AG04450 (cell line): ENCODE data around the gene ARL14. TPM values are rescaled to one million over a fixed set of nuclear protein-coding genes. Genes with fewer than 3 reads are reported as not detected.
"Not testable (repeated sequence)": the region's sequence is repeated elsewhere in the genome, so short reads cannot be mapped to it uniquely, and the experiment has no call there.

ENCODE experiments used
- CTCF ChIA-PET: fragments of 300-600, 350-600 bp; formaldehyde crosslinking; extraction: SDS; loops from one replicate; lab custom pipeline; 2022; ENCODE audit warnings: antibody characterized with exemption, inconsistent platforms; lab: Charles Lee
- POLR2A ChIA-PET: fragments of 350-600 bp; formaldehyde crosslinking; extraction: SDS; loops from one replicate; lab custom pipeline; 2021; ENCODE audit warnings: antibody characterized with exemption, inconsistent platforms; lab: Yijun Ruan, JAX
- DNase-seq: peaks from one replicate; pipeline ENCODE4 v3.0.0-alpha.2; 2011; ENCODE audit warnings: low read depth, low spot score
- H3K27ac ChIP-seq: one replicate; pipeline ENCODE4 v1.5.1; 2012; ENCODE audit warnings: low read depth, low read length, control low read depth
- H3K27me3 ChIP-seq: one replicate; pipeline ENCODE4 v1.6.0; 2012; ENCODE audit warnings: low read length; ENCODE audit not compliant: control insufficient read depth, insufficient read depth
- H3K4me3 ChIP-seq: 2 replicates; pipeline ENCODE4 v1.5.1; 2011; ENCODE audit warnings: mild to moderate bottlenecking, low read depth, low read length, control low read depth
- H3K9me3 ChIP-seq: 2 replicates; pipeline ENCODE4 v1.5.1; 2012; ENCODE audit warnings: low read length; ENCODE audit not compliant: control insufficient read depth, insufficient read depth
- polyA plus RNA-seq: library from polyadenylated mRNA; depleted of rRNA; stranded (reverse); fragments of >200 nt; gene quantifications from 2 replicates; pipeline ENCODE4 v1.2.3, GENCODE V29; 2011
- TF ChIP-seq, protein P1 (sequence below): IDR thresholded peaks from 2 replicates; pipeline ENCODE4 v1.5.1; 2011; ENCODE audit warnings: low read depth, low read length, control low read depth, inconsistent platforms

ARL14 gene
- polyA plus RNA-seq, 1 experiment, result not detected

GRCh38 chr3:160709477-160710182 is 32.7 kb downstream of the ARL14 start:
- no peak overlapping the region for H3K4me3 ChIP-seq
- TF ChIP-seq, protein P1, sequence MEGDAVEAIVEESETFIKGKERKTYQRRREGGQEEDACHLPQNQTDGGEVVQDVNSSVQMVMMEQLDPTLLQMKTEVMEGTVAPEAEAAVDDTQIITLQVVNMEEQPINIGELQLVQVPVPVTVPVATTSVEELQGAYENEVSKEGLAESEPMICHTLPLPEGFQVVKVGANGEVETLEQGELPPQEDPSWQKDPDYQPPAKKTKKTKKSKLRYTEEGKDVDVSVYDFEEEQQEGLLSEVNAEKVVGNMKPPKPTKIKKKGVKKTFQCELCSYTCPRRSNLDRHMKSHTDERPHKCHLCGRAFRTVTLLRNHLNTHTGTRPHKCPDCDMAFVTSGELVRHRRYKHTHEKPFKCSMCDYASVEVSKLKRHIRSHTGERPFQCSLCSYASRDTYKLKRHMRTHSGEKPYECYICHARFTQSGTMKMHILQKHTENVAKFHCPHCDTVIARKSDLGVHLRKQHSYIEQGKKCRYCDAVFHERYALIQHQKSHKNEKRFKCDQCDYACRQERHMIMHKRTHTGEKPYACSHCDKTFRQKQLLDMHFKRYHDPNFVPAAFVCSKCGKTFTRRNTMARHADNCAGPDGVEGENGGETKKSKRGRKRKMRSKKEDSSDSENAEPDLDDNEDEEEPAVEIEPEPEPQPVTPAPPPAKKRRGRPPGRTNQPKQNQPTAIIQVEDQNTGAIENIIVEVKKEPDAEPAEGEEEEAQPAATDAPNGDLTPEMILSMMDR, result no peak
- POLR2A ChIA-PET, result no interaction called here
- no peak for DNase-seq
- no peak overlapping the region for H3K27ac ChIP-seq
- H3K9me3 ChIP-seq, result no peaks in the 10 kb centered on the region
- CTCF ChIA-PET, result interaction anchor here (1.0 to 2.4 kb wide), 4 partner anchors 12 to 235 kb away, joined by 3 to 27 read pairs (median 4); no protein-coding TSS in a partner anchor
- peaks cover 6% of the 10 kb centered on the region for H3K27me3 ChIP-seq

GRCh38 chr3:160713144-160713543 is 36.2 kb downstream of the ARL14 start:
- CTCF ChIA-PET, H3K27ac ChIP-seq, DNase-seq, POLR2A ChIA-PET, H3K4me3 ChIP-seq, H3K9me3 ChIP-seq, H3K27me3 ChIP-seq: not testable (repeated sequence)

GRCh38 chr3:160719710-160720109 is 42.8 kb downstream of the ARL14 start:
- peaks cover 2% of the 10 kb centered on the region for H3K27me3 ChIP-seq
- H3K9me3 ChIP-seq, result no peaks in the 10 kb centered on the region
- H3K4me3 ChIP-seq, result no peak overlapping the region
- CTCF ChIA-PET, result no interaction called here
- TF ChIP-seq, protein P1, result no peak
- no peak overlapping the region for H3K27ac ChIP-seq
- POLR2A ChIA-PET, result no interaction called here
- no peak for DNase-seq

- POLR2A ChIA-PET, result no interaction called here
Measured at GRCh38 chr3:160720123-160720746, 43.3 kb downstream of the ARL14 start.

GRCh38 chr3:160722331-160722730 is 45.4 kb downstream of the ARL14 start:
- no peaks in the 10 kb centered on the region for H3K27me3 ChIP-seq
- POLR2A ChIA-PET, result no interaction called here
- DNase-seq, result no peak
- TF ChIP-seq, protein P1, result no peak
- CTCF ChIA-PET, result interaction anchor here (0.6 kb wide), 1 partner anchor 28 kb away, joined by 3 read pairs; no protein-coding TSS in a partner anchor
- no peak overlapping the region for H3K4me3 ChIP-seq
- H3K27ac ChIP-seq, result no peak overlapping the region
- no peaks in the 10 kb centered on the region for H3K9me3 ChIP-seq

More at GRCh38 chr3:160720123-160720746, 43.3 kb downstream of the ARL14 start:
- no peak overlapping the region for H3K27ac ChIP-seq
- CTCF ChIA-PET, result interaction anchor here (1.1 kb wide), 1 partner anchor 12 kb away, joined by 4 read pairs; no protein-coding TSS in a partner anchor
- H3K4me3 ChIP-seq, result no peak overlapping the region
- DNase-seq, result no peak
- peaks cover 2% of the 10 kb centered on the region for H3K27me3 ChIP-seq
- H3K9me3 ChIP-seq, result no peaks in the 10 kb centered on the region
- TF ChIP-seq, protein P1, result peak; percentile 19
